Activated CD4-positive, CD25-positive, alpha-beta regulatory T cell (primary cell): ENCODE results near the gene TMPRSS2.

Experiments used
- DNase-seq, 4 experiments: peaks; one replicate each; lab custom pipeline; 2025; lab: John Stamatoyannopoulos, UW

Gene TMPRSS2

GRCh38 chr21:41507521-41508414, at the start of gene TMPRSS2:
TMPRSS2 (minus strand) TSS chr21:41508158; CDS start chr21:41498133, 10,025 bp downstream.
- no peak for DNase-seq

GRCh38 chr21:41555057-41555456, 47.1 kb upstream of the TMPRSS2 start:
- no peak for DNase-seq

- DNase-seq = no peak
These were observed 44.3 kb upstream of the TMPRSS2 start for GRCh38 chr21:41552254-41552653.

GRCh38 chr21:41548781-41549180, 40.8 kb upstream of the TMPRSS2 start:
- DNase-seq = no peak

GRCh38 chr21:41547111-41547510, 39.2 kb upstream of the TMPRSS2 start:
- no peak for DNase-seq

- no peak for DNase-seq
These were observed 37.8 kb upstream of the TMPRSS2 start for GRCh38 chr21:41545500-41546359.

GRCh38 chr21:41542727-41543126, 34.8 kb upstream of the TMPRSS2 start:
- no peak for DNase-seq

- no peak for DNase-seq
These were observed 29.4 kb upstream of the TMPRSS2 start for GRCh38 chr21:41537356-41537755.

- no peak for DNase-seq
These were observed 28.8 kb upstream of the TMPRSS2 start for GRCh38 chr21:41536827-41537103.

GRCh38 chr21:41536076-41536826, 28.3 kb upstream of the TMPRSS2 start:
- no peak for DNase-seq

- no peak for DNase-seq
These were observed 22.4 kb upstream of the TMPRSS2 start for GRCh38 chr21:41530366-41530765.

- no peak for DNase-seq
These were observed 21.8 kb upstream of the TMPRSS2 start for GRCh38 chr21:41529769-41530168.

GRCh38 chr21:41526478-41527087, 18.6 kb upstream of the TMPRSS2 start:
- DNase-seq = no peak

GRCh38 chr21:41523175-41523574, 15.2 kb upstream of the TMPRSS2 start:
- DNase-seq = no peak

- DNase-seq = no peak
These were observed 13.6 kb upstream of the TMPRSS2 start for GRCh38 chr21:41521489-41522027.

- DNase-seq = no peak
These were observed 12.8 kb upstream of the TMPRSS2 start for GRCh38 chr21:41520560-41521442.

- no peak for DNase-seq
These were observed 12.0 kb upstream of the TMPRSS2 start for GRCh38 chr21:41519806-41520559.

GRCh38 chr21:41518757-41519156, 10.8 kb upstream of the TMPRSS2 start:
- no peak for DNase-seq

GRCh38 chr21:41511858-41512257, 3.9 kb upstream of the TMPRSS2 start:
- DNase-seq = no peak

GRCh38 chr21:41510500-41510899, 2.5 kb upstream of the TMPRSS2 start:
- no peak for DNase-seq
